Measurements from ENCODE around the gene SPINK4. TPM values are rescaled to one million over a fixed set of nuclear protein-coding genes. Genes with fewer than 3 reads are reported as not detected.

Gene SPINK4, protein sequence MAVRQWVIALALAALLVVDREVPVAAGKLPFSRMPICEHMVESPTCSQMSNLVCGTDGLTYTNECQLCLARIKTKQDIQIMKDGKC
- total RNA-seq = not detected in 2 replicates

DNA sequence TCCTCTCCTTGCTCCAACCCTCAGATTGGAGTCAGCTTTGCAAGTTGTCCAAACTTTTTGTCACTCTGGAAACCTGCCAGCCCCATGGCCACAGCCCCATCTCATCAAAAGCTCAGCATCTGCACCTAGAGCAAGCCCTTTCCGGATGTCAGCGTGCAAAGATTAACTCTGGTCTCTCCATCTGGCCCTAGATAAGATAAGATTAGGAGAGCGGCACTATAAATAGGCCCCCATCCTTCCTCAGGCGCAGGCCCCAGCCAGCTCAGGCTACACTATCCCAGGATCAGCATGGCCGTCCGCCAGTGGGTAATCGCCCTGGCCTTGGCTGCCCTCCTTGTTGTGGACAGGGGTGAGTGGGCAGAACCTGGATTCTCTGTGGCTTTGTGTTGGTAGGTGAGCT is at the start of gene SPINK4:
Gene SPINK4 (plus strand): TSS at position 247 of the 400 bp plus-strand sequence. CDS start 42 bp downstream, at position 289.
- TF ChIP-seq, protein P1, sequence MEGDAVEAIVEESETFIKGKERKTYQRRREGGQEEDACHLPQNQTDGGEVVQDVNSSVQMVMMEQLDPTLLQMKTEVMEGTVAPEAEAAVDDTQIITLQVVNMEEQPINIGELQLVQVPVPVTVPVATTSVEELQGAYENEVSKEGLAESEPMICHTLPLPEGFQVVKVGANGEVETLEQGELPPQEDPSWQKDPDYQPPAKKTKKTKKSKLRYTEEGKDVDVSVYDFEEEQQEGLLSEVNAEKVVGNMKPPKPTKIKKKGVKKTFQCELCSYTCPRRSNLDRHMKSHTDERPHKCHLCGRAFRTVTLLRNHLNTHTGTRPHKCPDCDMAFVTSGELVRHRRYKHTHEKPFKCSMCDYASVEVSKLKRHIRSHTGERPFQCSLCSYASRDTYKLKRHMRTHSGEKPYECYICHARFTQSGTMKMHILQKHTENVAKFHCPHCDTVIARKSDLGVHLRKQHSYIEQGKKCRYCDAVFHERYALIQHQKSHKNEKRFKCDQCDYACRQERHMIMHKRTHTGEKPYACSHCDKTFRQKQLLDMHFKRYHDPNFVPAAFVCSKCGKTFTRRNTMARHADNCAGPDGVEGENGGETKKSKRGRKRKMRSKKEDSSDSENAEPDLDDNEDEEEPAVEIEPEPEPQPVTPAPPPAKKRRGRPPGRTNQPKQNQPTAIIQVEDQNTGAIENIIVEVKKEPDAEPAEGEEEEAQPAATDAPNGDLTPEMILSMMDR (IDR thresholded peaks at IDR 0.05) = no peak
- Mint-ChIP-seq H3K9me3 (no peaks in the 10 kb centered on the region), H3K27me3 (peaks cover 12% of the 10 kb centered on the region), H3K36me3 (ENCODE audit: low read depth) (no peaks in the 10 kb centered on the region), H3K27ac (no peak within 1 kb of the TSS), H3K4me3 (no peak within 1 kb of the TSS), H3K4me1 (no peaks in the 10 kb centered on the region)
- intact Hi-C loops (cut with micrococcal nuclease) = no loop called here
- CTCF ChIA-PET = interaction anchor here (1.7 kb wide), 1 partner anchor 14 kb away, joined by 5 read pairs; no protein-coding TSS in a partner anchor
- ATAC-seq (ENCODE audit: low read depth) (no peak), DNase-seq (no peak)
- POLR2A ChIA-PET = interaction anchor here (1.1 kb wide), 1 partner anchor 11 kb away, joined by 3 read pairs; no protein-coding TSS in a partner anchor

DNA sequence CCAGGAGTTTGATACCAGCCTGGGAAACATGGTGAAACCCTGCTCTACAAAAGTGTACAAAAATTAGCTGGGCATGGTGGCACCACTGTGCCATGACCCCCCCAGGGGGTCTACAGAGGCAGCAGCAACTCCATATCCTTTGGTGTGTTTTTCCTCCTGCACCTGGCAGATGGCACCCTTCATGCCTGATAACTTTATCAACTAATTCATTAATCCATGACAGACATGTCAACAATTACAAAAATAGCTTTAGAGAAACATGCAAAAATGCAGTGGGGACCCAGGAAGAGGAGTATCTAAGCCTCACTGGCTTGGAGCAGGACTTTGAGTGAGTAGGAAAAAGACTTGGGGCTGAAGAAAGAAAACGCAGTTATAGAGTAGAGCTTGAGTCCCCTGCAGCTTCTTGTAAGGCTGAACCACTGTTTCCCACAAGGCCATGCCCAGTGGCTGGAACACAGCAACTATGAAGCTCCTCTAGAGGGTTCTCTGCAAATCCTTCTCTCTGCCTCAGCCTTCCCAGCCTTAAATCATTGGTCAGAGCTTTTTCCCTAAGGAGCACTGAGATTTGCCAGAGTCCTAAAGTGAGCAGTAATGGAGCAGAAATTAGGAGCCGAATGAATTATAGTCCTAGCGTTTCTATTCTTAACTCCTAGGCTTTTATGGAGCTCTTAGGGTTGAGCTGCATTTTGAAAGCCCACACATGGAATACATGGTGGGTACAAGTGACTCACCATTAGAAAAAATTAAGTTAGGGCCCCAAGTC is 47.3 kb upstream of the SPINK4 start:
- ChIA-PET CTCF (interaction anchor here (1.7 kb wide), 1 partner anchor 33 kb away, joined by 4 read pairs; no protein-coding TSS in a partner anchor), POLR2A (no interaction called here)
- TF ChIP-seq, protein P1 (IDR thresholded peaks at IDR 0.05) = no peak
- Mint-ChIP-seq H3K36me3 (ENCODE audit: low read depth) (no peaks in the 10 kb centered on the region), H3K4me1 (peaks cover 6% of the 10 kb centered on the region), H3K27me3 (peaks cover 3% of the 10 kb centered on the region), H3K9me3 (no peaks in the 10 kb centered on the region), H3K27ac (no peak overlapping the region), H3K4me3 (no peak overlapping the region)
- DNase-seq (no peak), ATAC-seq (ENCODE audit: low read depth) (no peak)
- intact Hi-C loops (cut with micrococcal nuclease) = loop anchor here (2.0 kb wide), 1 partner anchor 16 kb away; no protein-coding TSS in a partner anchor

DNA sequence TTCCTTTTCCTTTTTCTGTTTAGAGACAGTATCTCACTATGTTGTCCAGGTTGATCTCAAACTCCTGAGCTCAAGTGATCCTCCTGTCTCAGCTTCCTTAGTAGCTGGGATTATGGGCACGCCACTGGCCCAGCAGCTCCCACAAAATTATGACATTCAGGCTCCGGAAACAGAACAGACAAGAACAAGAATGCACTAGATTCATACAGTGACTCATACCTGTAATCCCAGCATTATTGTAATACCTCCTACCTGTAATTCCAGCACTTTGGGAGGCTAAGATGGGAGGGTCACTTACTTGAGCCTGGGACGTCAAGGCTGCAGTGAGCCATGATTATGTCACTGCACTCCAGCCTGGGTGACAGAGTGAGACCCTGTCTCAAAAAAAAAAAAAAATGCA is 46.1 kb upstream of the SPINK4 start:
- no peak overlapping the region for H3K4me3 Mint-ChIP-seq
- no peak overlapping the region for H3K27ac Mint-ChIP-seq
- H3K4me1 Mint-ChIP-seq = peaks cover 9% of the 10 kb centered on the region
- CTCF ChIA-PET = interaction anchor here (1.7 kb wide), 1 partner anchor 32 kb away, joined by 4 read pairs; no protein-coding TSS in a partner anchor
- ATAC-seq (ENCODE audit: low read depth) = no peak
- POLR2A ChIA-PET = interaction anchor here (0.6 kb wide), 1 partner anchor 11 kb away, joined by 3 read pairs; no protein-coding TSS in a partner anchor
- TF ChIP-seq, protein P1 (IDR thresholded peaks at IDR 0.05) = no peak
- H3K9me3 Mint-ChIP-seq = no peaks in the 10 kb centered on the region
- intact Hi-C loops (cut with micrococcal nuclease) = loop anchor here (2.0 kb wide), 1 partner anchor 17 kb away; no protein-coding TSS in a partner anchor
- peaks cover 2% of the 10 kb centered on the region for H3K27me3 Mint-ChIP-seq
- no peaks in the 10 kb centered on the region for H3K36me3 Mint-ChIP-seq (ENCODE audit: low read depth)
- DNase-seq = no peak

DNA sequence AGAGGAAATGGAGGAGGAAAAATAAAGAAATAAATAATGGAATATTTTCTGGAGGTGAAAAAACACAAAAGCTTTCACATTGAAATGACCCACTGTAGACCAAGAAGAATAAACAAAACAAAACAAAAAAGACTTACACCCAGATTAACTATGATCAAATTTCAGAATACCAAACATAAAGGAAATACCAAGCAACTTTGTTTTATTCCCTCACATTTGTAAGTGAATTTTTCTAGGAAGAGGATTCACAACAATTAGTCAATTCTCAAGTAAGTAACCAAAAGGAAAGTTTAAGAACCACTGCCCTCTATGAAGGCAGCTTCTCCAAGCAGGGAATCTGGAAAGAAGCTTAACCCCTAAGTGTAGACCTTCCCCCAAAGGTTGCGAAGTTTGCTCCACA is 43.2 kb upstream of the SPINK4 start:
- peaks cover 9% of the 10 kb centered on the region for H3K4me1 Mint-ChIP-seq
- intact Hi-C loops (cut with micrococcal nuclease) = no loop called here
- ChIA-PET CTCF (no interaction called here), POLR2A (no interaction called here)
- no peak overlapping the region for H3K27ac Mint-ChIP-seq
- ATAC-seq (ENCODE audit: low read depth) (no peak), DNase-seq (no peak)
- H3K27me3 Mint-ChIP-seq = no peaks in the 10 kb centered on the region
- H3K4me3 Mint-ChIP-seq = no peak overlapping the region
- H3K9me3 Mint-ChIP-seq = no peaks in the 10 kb centered on the region
- H3K36me3 Mint-ChIP-seq (ENCODE audit: low read depth) = no peaks in the 10 kb centered on the region
- TF ChIP-seq, protein P1 (IDR thresholded peaks at IDR 0.05) = no peak
